Endothelial cell of umbilical vein (primary cell): ENCODE results near the gene FAM3D. TPM values are rescaled to one million over a fixed set of nuclear protein-coding genes. Genes with fewer than 3 reads are reported as not detected.
A peak's percentile ranks its signal among the peaks of the same experiment; 100 is the strongest.

Experiments used
- BruUV-seq: library from RNA; stranded (reverse); fragments of 400-500 nt; replicated peaks from 2 replicates; lab custom pipeline; 2021; lab: Mats Ljungman, UMichigan
- CTCF ChIA-PET: fragments of 300-600, 350-600 bp; sonication (Branson Sonifier 250); formaldehyde crosslinking; loops from one replicate; lab custom pipeline; 2021; ENCODE audit warnings: antibody characterized with exemption, inconsistent platforms; lab: Charles Lee
- POLR2A ChIA-PET: fragments of 300-600, 350-600 bp; sonication (Branson Sonifier 250); formaldehyde crosslinking; loops from one replicate; lab custom pipeline; 2021; ENCODE audit warnings: antibody characterized with exemption, inconsistent platforms; lab: Charles Lee
- DNase-seq: peaks from one replicate; pipeline ENCODE4 v3.0.0-alpha.2; 2011; ENCODE audit warnings: low read depth, low spot score
- FAIRE-seq: peaks from 2 replicates; lab custom pipeline; 2011; peaks lifted over from hg19 to GRCh38; lab: Jason Lieb, UNC
- H2AFZ ChIP-seq: 2 replicates; pipeline ENCODE4 v1.6.0; 2012; ENCODE audit warnings: low read depth, low read length, control low read depth, inconsistent platforms
- H3K27ac ChIP-seq: 2 replicates; pipeline ENCODE4 v1.5.1; 2011; ENCODE audit warnings: low read depth, mild to moderate bottlenecking, control low read depth, low read length, moderate library complexity; ENCODE audit not compliant: insufficient read depth
- H3K27me3 ChIP-seq, 2 experiments: 2 replicates each; pipeline versions ENCODE4 v1.6.0 to v1.6.1; 2011; ENCODE audit warnings: low read length in 2 of 2, mixed read lengths in 1 of 2; ENCODE audit not compliant: control insufficient read depth in 2 of 2, insufficient read depth in 2 of 2
- H3K36me3 ChIP-seq, 2 experiments: 2 replicates in 1 of 2; 3 replicates in 1 of 2; pipeline ENCODE4 v1.5.1; 2011; ENCODE audit warnings: low read length in 2 of 2, mild to moderate bottlenecking in 1 of 2, moderate library complexity in 1 of 2; ENCODE audit not compliant: control insufficient read depth in 2 of 2, insufficient read depth in 2 of 2; ENCODE audit errors: extremely low read depth in 1 of 2
- H3K4me1 ChIP-seq: 3 replicates; pipeline ENCODE4 v1.5.1; 2011; ENCODE audit warnings: mild to moderate bottlenecking, low read length; ENCODE audit not compliant: control insufficient read depth, insufficient read depth; ENCODE audit errors: extremely low read depth
- H3K4me2 ChIP-seq: 2 replicates; pipeline ENCODE4 v1.6.1; 2011; ENCODE audit warnings: low read length, control low read depth, mixed read lengths; ENCODE audit not compliant: insufficient read depth
- H3K4me3 ChIP-seq, 3 experiments: fragments of 200-600 bp in 1 of 3; sonication (generic), shearing (Covaris generic) in 1 of 3; replicated peaks in 1 of 3; 2 replicates each; pipeline ENCODE4 v1.5.1; 2011 to 2016; ENCODE audit warnings: control low read depth in 3 of 3, low read length in 3 of 3, mild to moderate bottlenecking in 2 of 3, inconsistent platforms in 1 of 3, low read depth in 1 of 3, moderate library complexity in 1 of 3; ENCODE audit not compliant: insufficient read depth in 1 of 3
- H3K79me2 ChIP-seq: 2 replicates; pipeline ENCODE4 v1.6.0; 2012; ENCODE audit warnings: low read length, inconsistent platforms; ENCODE audit not compliant: control insufficient read depth, insufficient read depth
- H3K9ac ChIP-seq: replicated peaks from 2 replicates; pipeline ENCODE3; 2011; ENCODE audit warnings: low read length, control low read depth; ENCODE audit not compliant: insufficient read depth; ENCODE audit errors: extremely low read depth
- H3K9me1 ChIP-seq: replicated peaks from 3 replicates; pipeline ENCODE4 v1.6.0; 2011; ENCODE audit warnings: mild to moderate bottlenecking, low read length; ENCODE audit not compliant: control insufficient read depth, insufficient read depth; ENCODE audit errors: extremely low read depth
- H3K9me3 ChIP-seq: replicated peaks from 2 replicates; pipeline ENCODE4 v1.5.1; 2012; ENCODE audit warnings: low read length, inconsistent platforms; ENCODE audit not compliant: control insufficient read depth, insufficient read depth
- H4K20me1 ChIP-seq: replicated peaks from 2 replicates; pipeline ENCODE3; 2011; ENCODE audit warnings: mild to moderate bottlenecking, low read length; ENCODE audit not compliant: control insufficient read depth, insufficient read depth; ENCODE audit errors: extremely low read depth
- CTCF ChIP-seq, 2 donors: IDR thresholded peaks; 1 replicate in 1 of 2; 2 replicates in 1 of 2; pipeline ENCODE4 v1.5.1; 2011; ENCODE audit warnings: low read length in 2 of 2, mild to moderate bottlenecking in 2 of 2, moderate library complexity in 2 of 2, control low read depth in 1 of 2, inconsistent platforms in 1 of 2, low read depth in 1 of 2; ENCODE audit not compliant: insufficient read depth in 1 of 2; ENCODE audit errors: extremely low read depth in 1 of 2
- FOS ChIP-seq: IDR thresholded peaks from 2 replicates; pipeline ENCODE4 v1.6.1; 2011; ENCODE audit warnings: mild to moderate bottlenecking, low read length, moderate library complexity, borderline replicate concordance; ENCODE audit not compliant: insufficient read depth
- GATA2 ChIP-seq: IDR thresholded peaks from 2 replicates; pipeline ENCODE4 v1.7.0; 2011; ENCODE audit warnings: low read depth, mild to moderate bottlenecking, moderate library complexity, mixed read lengths, low read length; ENCODE audit not compliant: insufficient read length, insufficient read depth
- MAX ChIP-seq: IDR thresholded peaks from 2 replicates; pipeline ENCODE4 v1.6.1; 2011; ENCODE audit not compliant: insufficient read depth, insufficient read length
- MYC ChIP-seq: IDR thresholded peaks from one replicate; pipeline ENCODE4 v1.6.1; 2011; ENCODE audit warnings: mild to moderate bottlenecking, low read depth, low read length
- POLR2A ChIP-seq: IDR thresholded peaks from 2 replicates; pipeline ENCODE4 v1.6.1; 2012; ENCODE audit warnings: low read depth, mild to moderate bottlenecking, control low read depth, low read length
- POLR2AphosphoS5 ChIP-seq: IDR thresholded peaks from 2 replicates; pipeline ENCODE4 v1.6.1; 2012; ENCODE audit warnings: low read depth, mild to moderate bottlenecking, control low read depth, low read length, moderate library complexity; ENCODE audit not compliant: insufficient read depth
- dilution Hi-C: fragments of 300-500 bp; cut with MboI; formaldehyde crosslinking; loops from one replicate; pipeline ENCODE4 v1.15.0; 2019; ENCODE audit warnings: low sequenced_read_pairs; ENCODE audit not compliant: extremely low pct_ligation_motif_present
- intact Hi-C: fragments of 100-400 bp; cut with micrococcal nuclease; formaldehyde crosslinking; loops from one replicate; pipeline ENCODE4 v1.10.0; 2022
- polyA plus RNA-seq, 4 experiments: library from polyadenylated mRNA; depleted of rRNA in 3 of 4; stranded (reverse) in 3 of 4; unstranded in 1 of 4; fragments of >200 nt; gene quantifications; 2 replicates each; pipeline versions ENCODE4 v1.2.1 to v1.2.3, GENCODE V29; 2011 to 2012; ENCODE audit warnings: missing spikeins in 1 of 4
- total RNA-seq: library from RNA; stranded (reverse); gene quantifications from 2 replicates; pipeline ENCODE4 v1.2.3, GENCODE V29; 2021

Gene FAM3D
- total and polyA plus RNA-seq, 2 donors (not counting 3 experiments of a cell fraction or from before 2014, with no cell fraction given), result 0.12 TPM; not detected in 1

- H3K79me2 ChIP-seq, result no peaks in the 10 kb centered on the region
- no peaks in the 10 kb centered on the region for H3K36me3 ChIP-seq
- H3K9ac ChIP-seq, result no peak overlapping the region
- H4K20me1 ChIP-seq, result no peaks in the 10 kb centered on the region
- peak; percentile 95 for FAIRE-seq
- H3K27ac ChIP-seq, result peak overlapping the region; percentile 15
- dilution Hi-C loops (no loop called here), intact Hi-C loops (loop anchor here (1.0 kb wide), 2 partner anchors 12 to 18 kb away; no protein-coding TSS in a partner anchor)
- H3K27me3 ChIP-seq, result no peaks in the 10 kb centered on the region
- peaks cover 25% of the 10 kb centered on the region for H3K4me1 ChIP-seq
- no TSS peak for BruUV-seq
- H2AFZ ChIP-seq, result no peak overlapping the region
- no peaks in the 10 kb centered on the region for H3K9me3 ChIP-seq
- POLR2A ChIA-PET, result no interaction called here
- DNase-seq, result peak; percentile 95
- no peak overlapping the region for H3K4me3 ChIP-seq
- no peaks in the 10 kb centered on the region for H3K9me1 ChIP-seq
- CTCF ChIA-PET, result interaction anchor here (1.1 to 1.5 kb wide), 2 partner anchors 14 to 19 kb away, joined by 3 to 5 read pairs; no protein-coding TSS in a partner anchor
- H3K4me2 ChIP-seq, result no peak overlapping the region
- TF ChIP-seq GATA2, result peak; percentile 84
- TF ChIP-seq POLR2A, result peak; percentile 67
- TF ChIP-seq MAX, result no peak
- TF ChIP-seq MYC, result no peak
- TF ChIP-seq POLR2AphosphoS5, result peak; percentile 77
- no peak for TF ChIP-seq CTCF (IDR thresholded peaks at IDR 0.05; ENCODE audit: extremely low read depth in 1 of 2, insufficient read depth in 1 of 2, low read depth in 1 of 2, low read length in 2 of 2)
- peak; percentile 27 for TF ChIP-seq FOS
Measured at GRCh38 chr3:58647381-58648141, 19.0 kb downstream of the FAM3D start.
